HPDE6-E6E7 (cell line): ENCODE results near the gene ZNRD2.
"Not testable (repeated sequence)": the region's sequence is repeated elsewhere in the genome, so short reads cannot be mapped to it uniquely, and the experiment has no call there.

ENCODE experiments used
- DNase-seq: peaks from one replicate; pipeline ENCODE4 v3.0.0; 2011; ENCODE audit warnings: missing footprints; ENCODE audit errors: extremely low spot score

ZNRD2 gene

GRCh38 chr11:65555693-65556231 lies 14.5 kb upstream of the ZNRD2 start:
- no peak for DNase-seq

- no peak for DNase-seq
These were observed 13.6 kb upstream of the ZNRD2 start for GRCh38 chr11:65556470-65557279.

DNA sequence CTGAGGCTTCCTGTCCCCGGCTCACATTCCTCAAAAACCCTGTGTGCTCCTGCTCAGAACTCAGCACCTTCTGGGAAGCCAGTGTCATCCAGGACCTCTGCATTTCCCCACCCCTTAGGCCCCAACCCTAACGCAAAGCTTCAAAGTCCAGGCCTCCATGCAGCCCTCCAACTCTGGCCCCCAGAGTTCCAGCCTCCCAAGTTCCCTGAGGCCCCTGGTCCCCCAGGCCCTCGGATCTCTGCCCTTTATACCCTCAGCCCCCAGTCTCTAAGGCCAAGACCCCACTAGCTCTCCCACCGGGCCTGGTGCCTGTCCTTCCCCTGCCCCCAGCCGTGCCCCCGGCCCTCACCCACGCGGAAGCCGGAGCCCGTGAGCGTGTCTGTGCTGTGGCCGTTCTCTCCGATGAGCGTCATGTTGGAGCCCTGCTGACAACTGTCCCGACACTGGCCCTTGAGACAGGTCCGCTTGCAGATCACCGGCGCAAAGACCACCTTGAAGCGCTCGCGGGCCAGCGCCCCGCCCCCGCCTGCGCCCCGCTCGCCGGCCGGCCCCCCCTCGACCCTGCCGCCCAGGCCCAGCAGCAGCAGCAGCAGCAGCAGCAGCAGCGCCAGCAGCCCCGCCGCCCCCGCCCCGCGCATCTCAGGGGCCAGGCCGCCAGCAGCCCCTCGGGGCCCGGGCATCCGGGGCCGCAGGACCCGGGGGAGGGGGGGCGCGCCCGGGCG lies 12.8 kb upstream of the ZNRD2 start:
- no peak for DNase-seq

DNA sequence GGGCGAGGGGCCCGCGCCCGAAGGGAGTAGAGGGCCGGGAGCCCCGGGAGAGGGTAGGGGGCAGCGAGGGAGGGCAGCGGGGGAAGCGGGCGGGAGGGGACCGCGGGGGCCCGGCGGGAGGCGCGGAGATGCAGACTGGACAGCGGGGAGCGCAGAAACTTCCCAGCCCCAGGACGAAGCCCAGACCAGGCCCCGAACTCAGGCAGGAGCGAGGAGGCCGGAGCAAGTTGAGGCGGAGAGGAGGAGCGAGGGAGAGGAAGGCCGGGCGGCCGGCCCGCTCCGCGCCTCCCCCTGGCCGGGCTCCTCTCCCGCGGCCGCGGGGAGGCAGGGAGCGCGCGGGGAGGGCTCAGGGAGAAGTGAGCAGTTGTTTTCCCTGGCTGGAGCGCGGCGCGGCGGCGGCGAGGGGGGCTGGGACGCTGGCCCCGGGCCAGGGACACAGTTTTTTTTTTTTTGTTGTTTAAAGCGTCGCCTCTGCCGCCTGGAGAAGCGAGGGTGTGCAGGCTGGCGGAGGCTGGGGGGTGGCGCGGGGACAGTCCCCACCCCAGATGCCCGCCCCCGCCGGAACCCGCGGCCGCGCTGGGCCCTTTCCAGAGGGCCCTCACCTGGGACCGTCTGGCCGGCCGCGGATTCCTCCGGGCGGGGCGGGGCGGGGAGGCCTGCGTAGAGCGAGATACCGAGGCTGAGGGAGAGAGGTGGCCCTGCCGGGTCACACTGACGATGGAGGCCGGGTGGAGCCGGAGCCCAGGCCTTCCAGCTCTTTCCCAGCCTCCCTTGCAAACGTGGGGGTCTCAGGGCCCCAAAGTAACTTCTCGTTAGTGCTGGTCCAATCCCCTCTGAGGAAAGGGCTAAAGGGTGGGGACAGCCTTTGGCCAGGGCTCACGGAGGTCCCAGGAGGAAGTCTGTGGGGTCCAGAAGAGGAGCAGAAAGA lies 12.0 kb upstream of the ZNRD2 start, which contains the start of gene LTBP3:
TSS of gene LTBP3 (minus strand) at position 358 of the 928 bp plus-strand sequence. CDS start 400 bp downstream, outside the sequence.
- DNase-seq, result no peak

GRCh38 chr11:65558930-65559509 lies 11.3 kb upstream of the ZNRD2 start:
- no peak for DNase-seq

DNA sequence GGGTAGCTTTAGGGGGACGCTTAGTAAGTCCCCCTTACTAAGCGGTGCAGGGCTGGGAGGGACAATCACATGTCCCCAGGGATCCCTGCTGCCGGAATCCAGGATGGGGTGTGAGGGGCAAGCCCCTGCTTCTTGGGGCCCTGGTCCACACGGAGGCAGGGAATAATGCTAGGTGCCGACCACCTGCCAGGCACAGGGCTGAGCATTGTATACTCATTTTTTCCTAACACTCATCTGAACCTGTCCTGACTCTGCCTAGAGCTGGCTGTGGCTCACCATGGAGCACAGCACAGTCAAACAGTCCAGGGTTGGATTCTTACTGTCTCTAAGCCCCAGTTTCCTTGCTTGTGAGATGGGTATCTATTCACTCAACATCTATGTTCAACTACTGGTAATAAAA lies 10.7 kb upstream of the ZNRD2 start:
- no peak for DNase-seq

DNA sequence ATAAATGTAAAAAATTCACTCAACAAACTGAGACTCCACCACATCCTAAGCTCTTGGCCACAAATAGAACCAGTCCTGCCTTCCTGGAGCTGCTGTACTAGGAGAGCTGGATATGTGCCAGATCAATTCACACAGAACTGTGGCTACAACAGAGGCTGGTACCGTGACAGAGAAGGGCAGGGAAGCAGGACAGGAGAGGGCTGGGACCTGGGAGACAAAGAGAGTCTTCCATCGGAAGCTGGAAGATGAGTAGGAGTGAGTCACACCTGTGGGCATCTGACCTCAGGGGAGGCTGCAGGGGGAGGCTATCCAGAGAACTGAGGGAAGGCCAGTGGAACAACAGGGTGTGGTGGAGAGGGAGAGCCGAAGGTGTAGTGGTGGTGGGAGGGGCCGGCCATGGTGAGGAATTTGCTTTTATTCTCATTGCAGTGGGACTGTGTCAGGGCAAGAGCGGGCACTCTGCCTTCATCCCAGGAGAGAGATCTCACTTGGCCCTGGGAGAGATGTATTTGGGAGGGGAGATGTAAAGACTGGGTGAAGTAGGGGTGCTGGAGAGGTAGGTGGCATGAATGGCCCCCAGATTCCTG lies 10.2 kb upstream of the ZNRD2 start:
- no peak for DNase-seq

DNA sequence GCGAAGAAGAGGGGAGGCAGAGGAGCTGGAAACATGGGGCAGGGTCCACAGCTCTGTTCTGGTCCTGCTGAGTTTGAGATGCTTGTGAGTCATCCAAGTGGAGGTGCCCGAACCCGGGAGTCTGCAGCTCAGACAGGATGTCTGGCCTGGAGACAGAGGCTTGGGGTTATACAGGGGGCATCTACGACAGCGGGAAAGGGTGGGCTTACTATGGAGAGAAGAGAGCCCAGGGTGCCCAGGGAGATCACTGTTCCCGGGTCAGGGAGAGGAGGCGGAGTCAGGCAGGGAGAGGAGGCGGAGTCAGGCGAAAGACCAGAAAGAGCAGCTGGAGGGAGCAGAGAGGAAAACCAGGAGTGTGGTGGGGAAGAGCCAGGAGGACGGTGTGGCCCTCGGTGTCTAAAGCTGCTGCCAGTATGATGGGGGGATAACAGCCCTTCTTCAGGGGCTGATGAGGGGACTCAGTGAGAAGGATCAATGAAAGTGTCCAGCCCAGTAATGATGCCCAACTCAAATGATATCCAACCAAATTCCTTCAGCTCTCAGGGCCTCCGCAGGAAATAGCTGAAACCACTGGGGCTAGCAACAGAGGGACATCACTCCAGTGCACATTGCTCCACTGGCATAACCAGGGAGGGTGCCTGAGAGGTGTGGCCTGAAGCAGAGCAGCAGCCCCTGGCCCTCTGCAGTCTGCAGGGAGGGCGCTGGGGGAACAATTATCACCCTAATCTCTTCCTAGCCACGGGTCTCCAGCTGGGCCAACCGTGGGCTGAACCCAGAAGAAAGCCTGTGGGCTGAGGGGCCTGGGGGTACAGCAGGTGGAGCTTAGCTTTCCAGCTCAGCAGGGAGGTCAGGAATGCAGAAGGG lies 9.5 kb upstream of the ZNRD2 start:
- no peak for DNase-seq

GRCh38 chr11:65562020-65562419 lies 8.3 kb upstream of the ZNRD2 start:
- no peak for DNase-seq

- no peak for DNase-seq
These were observed 7.5 kb upstream of the ZNRD2 start for GRCh38 chr11:65562788-65563187.

DNA sequence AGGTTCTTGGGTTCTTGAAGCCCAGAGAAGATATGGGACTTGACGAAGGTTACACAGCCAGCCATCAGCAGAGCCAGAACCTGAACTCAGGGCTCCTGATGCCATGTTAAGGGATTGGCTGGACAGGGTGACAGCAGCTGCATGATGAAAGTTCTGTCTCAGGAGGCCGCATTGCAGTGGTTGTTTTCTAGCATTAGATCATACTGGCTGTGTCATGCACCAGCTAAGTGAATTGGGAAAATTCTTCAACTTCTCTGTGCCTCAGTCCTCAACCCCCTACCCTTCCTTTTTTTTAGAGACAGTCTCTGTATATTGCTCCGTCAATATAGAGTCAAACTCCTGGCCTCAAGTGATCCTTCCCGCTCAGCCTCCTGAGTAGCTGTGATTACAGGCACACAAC lies 6.7 kb upstream of the ZNRD2 start:
- DNase-seq, result no peak

DNA sequence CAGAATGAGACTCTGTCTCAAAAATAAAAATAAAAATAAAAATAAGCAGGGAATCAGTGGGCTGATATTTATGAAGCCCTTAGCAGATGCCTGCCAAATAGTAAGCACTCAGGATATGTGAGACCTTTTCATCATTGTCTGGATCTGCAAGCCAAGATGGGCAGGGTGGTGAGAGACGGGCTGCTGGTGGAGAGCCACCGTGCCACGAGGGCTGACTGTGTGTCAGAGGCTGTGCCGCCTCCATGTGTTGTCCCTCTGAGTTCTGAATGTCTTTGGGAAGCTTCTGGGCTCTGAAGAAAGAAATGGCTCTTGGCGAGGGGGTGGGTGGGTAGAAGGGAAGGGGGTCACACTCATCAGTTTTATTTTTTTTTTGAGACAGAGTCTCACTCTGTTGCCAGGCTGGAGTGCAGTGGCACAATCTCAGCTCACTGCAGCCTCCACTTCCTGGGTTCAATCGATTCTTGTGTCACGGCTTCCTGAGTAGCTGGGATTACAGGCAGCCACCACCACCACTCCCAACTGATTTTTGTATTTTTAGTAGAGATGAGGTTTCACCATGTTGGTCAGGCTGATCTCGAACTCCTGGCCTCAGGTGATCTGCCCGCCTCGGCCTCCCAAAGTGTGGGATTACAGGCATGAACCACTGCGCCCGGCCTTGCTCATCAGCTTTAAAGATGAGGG lies 5.3 kb upstream of the ZNRD2 start:
- not testable (repeated sequence) for DNase-seq

- no peak for DNase-seq
These were observed 4.4 kb upstream of the ZNRD2 start for GRCh38 chr11:65565624-65566453.

DNA sequence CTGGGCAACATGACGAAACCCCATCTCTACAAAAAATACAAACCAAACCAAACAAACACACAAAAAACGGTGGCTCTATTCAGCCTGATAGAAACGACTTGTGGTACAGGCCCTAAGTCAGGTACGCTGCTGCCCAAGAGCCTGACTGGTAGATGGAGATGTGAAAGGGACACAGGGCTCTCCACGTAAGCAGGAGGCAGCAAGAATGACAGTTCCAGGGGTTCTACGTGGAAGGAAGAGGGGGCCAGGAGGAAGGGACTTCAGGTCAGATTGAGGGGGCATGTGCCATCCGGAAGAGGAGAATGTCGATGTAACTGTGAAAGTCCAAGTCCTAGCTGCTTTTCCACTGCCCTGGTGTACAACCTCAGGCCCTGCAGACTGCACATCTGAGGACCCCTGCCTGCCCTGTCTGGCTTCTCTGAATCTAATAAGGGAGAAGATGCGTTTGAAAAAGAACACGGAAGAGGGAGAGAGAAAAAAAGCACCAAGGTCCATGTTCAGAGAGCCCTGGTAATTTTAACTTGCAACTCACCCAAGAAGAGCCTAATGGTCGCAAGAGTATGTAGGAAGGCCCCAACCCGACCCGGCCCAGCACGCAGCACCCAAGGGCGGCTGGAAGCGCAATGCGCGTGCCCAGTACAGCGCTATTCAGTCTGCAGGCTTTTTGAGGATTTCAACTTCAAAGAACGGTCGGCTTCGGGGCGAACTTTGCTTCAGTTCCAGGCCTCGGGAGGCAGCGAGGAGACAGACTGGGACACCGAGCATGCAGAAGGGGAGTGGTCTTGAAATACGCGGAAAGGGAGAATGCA lies 909 bp upstream of the ZNRD2 start:
- no peak for DNase-seq

DNA sequence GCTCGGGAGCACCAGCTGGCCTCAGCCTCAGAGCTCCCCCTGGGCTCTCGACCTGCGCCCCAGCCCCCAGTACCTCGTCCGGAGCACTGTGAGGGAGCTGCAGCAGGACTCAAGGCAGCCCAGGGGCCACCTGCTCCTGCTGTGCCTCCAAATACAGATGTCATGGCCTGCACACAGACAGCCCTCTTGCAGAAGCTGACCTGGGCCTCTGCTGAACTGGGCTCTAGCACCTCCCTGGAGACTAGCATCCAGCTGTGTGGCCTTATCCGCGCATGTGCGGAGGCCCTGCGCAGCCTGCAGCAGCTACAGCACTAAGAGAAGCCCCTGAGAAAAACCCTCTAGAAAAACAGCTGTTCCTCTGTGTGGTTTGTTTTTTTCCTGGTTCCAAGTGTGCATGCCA lies 1.1 kb downstream of the ZNRD2 start:
- DNase-seq, result no peak

DNA sequence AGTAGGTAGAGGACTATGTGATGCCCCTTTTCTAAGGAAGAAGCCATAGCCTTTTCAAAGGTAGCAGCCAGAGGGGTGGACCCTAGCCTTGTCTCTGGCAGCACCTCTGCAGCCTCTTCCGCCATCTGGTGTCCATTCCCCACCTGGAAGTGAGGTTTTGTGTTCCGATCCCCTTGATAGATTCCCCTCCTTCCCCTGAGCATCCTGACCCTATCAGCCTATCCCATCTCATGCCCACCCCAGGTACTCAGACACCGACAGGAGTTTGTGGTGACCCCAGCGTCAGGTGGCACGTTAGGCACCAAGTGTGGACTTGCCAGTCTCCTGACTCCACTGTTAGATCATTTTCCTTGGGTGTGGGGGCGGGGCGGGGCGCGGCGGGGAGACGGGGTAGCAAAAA lies 1.7 kb downstream of the ZNRD2 start:
- no peak for DNase-seq

- no peak for DNase-seq
These were observed 2.2 kb downstream of the ZNRD2 start, which contains the start of gene FAM89B for GRCh38 chr11:65572356-65573051. FAM89B (plus strand) TSS chr11:65572538; CDS start chr11:65572670, 132 bp downstream.
